ENCODE measurements around the gene CLCN6.

The CLCN6 gene, protein sequence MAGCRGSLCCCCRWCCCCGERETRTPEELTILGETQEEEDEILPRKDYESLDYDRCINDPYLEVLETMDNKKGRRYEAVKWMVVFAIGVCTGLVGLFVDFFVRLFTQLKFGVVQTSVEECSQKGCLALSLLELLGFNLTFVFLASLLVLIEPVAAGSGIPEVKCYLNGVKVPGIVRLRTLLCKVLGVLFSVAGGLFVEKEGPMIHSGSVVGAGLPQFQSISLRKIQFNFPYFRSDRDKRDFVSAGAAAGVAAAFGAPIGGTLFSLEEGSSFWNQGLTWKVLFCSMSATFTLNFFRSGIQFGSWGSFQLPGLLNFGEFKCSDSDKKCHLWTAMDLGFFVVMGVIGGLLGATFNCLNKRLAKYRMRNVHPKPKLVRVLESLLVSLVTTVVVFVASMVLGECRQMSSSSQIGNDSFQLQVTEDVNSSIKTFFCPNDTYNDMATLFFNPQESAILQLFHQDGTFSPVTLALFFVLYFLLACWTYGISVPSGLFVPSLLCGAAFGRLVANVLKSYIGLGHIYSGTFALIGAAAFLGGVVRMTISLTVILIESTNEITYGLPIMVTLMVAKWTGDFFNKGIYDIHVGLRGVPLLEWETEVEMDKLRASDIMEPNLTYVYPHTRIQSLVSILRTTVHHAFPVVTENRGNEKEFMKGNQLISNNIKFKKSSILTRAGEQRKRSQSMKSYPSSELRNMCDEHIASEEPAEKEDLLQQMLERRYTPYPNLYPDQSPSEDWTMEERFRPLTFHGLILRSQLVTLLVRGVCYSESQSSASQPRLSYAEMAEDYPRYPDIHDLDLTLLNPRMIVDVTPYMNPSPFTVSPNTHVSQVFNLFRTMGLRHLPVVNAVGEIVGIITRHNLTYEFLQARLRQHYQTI

DNA sequence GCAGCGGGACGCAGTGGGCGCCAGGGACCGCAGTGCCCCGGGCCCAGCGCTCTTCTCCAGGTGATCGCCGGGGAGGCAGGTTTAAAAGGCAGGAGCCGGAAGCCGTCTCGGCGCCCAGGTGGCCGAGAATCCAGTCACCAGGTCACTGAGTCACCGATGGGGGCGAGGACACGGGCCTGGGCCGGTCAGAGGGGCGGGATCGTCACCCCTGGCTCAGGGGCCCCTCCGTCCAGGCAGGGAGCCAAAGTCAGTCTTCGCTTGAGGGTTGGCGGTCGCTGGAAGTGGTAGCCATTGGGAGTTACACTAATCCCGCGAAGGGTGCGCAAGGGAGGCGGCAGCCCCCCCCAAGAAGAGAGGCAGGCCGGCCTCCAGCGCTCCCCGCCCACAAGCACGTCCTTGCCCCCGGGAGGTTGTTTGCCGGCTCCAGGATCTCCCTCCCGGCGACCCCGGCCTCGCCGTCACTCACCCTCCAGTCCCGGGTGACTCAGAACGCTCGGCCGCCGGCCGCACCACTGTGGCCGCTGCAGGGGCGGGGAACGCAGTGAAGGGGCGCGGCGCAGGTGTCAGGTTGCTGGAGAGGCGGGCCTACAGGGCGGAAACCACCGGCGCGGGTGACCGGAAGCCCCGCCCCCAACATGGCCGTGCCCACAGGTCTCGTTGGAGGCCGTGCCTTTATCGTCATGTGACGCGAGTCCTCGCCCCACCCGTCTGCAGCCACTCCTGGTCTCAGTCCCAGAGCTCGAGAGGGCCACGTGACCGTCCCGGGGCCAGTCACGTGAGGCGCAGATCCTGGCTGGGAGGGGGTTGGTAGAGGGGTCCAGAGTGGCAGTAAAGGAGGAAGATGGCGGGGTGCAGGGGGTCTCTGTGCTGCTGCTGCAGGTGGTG, at the start of gene CLCN6, which contains the start of gene MTHFR:
TSS of gene CLCN6 (plus strand) at position 770 of the 885 bp plus-strand sequence. CDS start at position 842, 72 bp downstream.
TSS of gene MTHFR (minus strand) at position 543 of the 885 bp plus-strand sequence. CDS start 2,848 bp downstream, outside the sequence.
- peak; percentile 95 for DNase-seq

DNA sequence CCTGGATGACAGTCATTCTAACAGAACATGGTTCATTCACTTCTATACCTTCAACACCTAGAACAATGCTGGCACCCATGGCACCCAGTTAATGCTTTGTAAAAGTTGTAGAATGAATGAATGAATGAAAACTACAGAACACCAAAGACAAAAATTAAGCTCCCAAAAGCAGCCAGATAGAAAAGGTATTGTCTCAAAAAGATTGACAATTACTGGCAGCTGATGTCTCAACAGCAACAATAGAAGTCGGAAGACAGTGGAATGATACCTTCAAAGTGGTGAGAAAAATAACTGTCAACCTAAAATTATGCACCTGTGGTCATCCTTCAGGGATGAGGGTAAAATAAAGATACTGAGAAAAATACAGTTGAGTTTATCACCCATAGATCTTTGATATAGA, 48.9 kb upstream of the CLCN6 start:
- DNase-seq: no peak

DNA sequence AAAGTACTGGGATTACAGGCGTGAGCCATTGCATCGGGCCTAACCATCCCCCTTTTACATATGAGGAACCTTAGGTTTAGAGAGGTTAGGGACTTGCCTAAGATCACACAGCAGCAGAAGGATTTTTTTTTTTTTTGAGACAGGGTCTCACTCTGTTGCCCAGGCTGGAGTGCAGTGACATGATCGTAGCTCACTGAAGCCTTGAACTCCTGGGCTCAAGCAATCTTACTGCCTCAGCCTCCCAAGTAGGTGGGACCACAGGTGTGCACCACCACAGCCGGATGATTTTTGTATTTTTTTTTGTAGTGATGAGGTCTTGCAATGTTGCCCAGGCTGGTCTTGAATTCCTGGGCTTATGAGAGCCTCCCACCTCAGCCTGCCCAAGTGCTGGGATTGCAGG, 46.2 kb upstream of the CLCN6 start:
- DNase-seq: no peak

DNA sequence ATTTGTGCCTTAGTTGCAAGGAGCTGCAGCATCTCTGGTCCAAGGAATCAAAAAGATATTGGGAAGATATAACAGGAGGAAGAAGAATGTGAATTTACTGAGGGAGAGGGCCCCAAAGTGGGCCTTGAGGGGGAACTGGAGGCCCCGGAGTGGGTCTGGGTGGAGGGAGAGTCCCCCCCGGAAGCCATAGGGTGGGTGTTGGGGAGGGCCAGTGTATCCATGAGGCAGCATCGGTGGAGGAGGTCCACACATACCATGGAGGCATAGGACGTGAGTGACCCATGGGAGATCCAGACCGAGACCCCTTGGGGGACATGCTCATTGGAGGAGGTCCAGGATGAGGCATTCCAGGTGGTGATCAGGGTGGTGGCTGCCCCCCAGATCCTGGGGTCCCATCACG, 44.7 kb upstream of the CLCN6 start:
- no peak for DNase-seq

DNA sequence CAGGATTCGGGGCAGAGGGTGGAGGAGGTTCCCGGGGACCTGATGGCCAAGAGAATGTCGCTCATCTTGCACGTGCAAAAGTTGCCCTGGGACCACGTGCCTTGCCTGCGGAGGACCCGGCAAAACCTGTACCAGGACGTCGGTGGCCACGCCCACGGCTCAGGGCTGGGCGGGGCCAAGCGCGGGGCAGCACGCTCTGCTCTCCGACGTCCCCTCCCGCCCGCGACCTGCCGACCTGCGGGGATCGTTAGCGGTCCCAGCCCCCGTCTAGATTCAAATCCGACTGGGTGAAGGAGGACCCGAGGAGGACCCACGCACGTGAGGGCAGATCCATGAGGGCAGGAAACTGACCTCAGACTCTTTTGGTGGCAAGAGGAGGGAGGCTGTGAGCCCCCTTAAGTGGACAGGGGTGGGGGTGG, 44.0 kb upstream of the CLCN6 start, which contains the start of gene C1orf167:
TSS of gene C1orf167 (plus strand) at position 206 of the 419 bp plus-strand sequence. CDS start 2,208 bp downstream, outside the sequence.
- DNase-seq: no peak

DNA sequence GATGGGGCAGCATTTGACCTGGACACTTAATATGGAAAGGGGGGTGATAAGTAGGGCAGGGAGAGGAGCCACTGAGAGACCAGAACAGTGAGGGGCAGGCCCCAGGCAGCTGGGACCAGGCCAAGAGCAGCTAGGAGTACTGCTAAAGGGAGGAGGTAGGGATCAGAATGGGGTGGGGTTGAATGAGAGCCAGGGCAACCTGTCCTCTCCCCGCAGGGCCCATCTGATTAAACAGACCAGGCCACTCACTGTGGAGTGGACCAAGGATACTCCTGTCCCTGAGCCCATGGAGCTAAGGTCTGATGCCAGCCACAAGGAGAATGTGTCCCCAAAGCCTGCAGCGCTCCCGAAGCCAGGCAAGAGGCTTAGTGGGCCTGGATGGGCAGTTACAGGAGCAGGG, 41.9 kb upstream of the CLCN6 start:
- DNase-seq: no peak

DNA sequence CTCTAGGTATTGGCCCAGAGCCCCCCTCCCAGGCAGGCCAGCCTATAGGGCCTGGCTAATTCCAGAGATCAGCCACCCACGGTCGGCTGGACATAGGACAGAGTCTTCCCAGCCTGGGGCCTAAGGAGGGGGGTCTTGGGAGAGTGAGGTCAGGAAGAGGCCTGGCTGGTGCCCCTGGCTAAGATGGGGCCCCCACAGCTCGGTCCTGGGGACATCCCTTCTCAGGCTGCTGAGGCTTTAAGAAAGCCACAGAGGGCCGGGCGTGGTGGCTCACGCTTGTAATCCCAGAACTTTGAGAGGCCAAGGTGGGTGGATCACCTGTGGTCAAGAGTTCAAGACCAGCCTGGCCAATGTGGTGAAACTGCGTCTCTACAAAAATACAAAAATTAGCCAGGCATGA, 41.5 kb upstream of the CLCN6 start:
- DNase-seq: no peak

DNA sequence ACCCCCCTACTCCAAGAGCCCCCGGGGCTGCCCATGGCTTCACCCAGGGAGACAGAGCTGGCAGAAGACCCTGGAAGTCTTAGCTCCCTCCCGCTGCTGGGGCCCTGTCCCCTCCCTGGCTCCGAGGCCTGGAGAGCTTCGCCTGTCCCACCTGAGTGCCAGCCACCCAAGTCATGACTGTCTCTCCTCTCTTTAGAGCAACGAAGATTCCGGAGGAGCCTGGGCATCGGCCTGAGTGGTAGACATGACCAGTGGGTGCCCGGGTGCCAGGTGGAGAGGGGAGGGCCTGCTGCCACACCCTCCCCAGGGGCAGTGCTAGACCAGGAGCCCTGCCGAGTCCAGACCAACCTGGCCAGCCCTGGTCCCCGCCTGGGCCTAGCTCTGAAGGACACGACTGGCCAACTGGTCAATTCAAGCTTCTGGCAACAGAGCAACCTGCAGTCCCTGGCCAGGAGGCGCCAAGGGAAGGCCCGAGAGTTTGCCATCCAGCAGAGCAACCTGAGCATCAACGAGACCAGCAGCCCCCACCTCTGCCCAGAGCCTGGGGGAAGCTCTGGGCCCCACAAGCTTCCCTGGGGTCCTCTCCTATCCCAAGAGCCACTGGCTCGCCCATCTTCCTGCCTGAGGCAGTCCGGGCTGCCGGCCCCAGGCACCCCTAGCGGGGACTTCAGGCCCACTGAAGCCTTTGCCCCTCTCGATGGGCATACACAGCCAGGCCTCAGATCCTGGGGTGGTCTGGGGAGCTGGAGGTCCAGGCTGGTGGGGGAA, 40.1 kb upstream of the CLCN6 start:
- DNase-seq: no peak

DNA sequence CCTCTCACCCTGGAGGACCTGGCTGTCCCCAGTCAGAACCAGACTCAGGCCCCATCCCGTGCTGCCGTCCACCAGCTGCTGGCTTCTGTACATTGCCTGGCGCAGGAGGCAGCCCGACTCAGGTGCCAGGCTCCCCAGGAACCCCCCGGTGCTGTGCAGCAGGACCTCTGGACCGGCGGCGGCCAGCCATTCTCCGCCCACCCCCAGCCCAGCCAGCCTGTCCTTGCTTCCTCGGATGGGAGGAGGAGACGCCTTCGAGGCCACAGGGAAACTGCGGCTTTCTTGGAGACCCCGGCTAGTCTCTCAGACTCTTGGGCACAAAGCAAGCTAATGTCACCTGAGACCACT, 39.6 kb upstream of the CLCN6 start:
- no peak for DNase-seq

DNA sequence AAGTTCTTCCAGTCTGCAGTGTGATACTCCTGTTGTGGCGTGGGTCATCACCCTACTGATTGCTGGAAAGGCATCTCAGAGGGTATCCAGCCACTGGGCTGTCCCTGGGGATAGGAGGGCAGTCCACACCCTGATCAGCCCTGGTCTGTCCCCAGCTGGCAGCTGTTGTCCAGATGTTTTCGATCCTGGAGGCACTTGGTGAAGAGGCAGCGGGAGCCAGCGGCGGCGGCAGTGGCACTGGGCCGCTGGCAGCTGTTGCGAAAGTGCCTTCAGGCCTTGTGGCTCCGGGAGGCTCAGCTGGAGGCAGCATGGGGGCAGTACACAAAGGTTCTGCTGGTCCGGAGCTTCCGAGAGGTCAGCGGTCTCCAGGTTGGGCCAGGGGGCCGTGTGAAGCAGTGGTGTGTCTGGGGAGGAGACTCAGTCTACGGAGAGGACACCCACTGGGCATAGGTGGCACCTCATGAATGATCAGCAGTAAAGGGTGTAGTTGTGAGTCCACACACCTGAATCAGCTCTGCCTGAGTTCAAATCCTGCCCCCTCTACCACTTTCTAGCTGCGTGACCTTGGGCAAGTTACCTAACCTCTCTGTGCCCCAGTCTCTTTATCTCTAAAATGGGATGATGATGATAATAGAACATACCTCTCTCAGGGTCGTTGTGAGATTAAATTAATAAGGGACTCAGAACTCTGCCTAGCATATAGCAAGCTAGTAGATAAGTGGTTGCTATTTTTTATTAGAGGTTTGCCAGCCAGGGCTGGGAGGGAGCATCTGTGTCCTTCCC, 37.9 kb upstream of the CLCN6 start:
- DNase-seq: no peak

DNA sequence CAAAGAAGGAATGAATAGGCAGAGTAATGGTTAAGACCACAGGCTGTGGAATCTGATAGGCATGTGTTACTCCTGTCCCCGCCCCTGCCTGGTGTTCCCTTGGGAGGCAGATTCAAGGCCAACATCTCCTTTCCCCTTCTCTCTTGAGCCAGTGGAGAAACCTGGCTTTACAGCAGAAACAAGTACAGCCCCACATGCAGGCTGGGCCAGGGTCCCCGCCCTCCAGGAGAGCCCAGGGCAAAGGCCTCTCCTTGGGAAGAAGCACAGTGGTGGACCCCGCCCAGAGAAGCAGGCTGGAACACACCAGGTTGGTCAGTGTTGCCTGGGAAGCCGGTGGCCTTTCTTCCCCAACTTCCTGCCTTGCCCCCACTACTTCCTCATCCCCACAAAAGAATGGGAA, 37.2 kb upstream of the CLCN6 start:
- no peak for DNase-seq

DNA sequence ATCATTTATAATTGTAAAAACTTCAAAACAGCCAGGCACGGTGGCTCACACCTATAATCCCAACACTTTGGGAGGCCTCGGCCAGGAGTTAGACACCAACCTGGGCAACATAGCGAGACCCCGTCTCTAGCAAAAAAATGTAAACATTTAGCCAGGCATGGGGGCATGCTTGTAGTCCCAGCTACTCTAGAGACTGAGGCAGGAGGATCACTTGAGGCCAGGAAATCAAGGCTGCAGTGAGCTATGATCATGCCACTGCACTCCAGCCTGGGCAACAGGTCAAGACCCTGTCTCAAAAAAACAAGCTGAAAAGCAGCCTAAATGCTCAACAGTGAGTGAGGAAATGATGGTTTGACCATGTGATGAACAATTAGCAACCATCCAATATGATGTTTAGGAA, 36.7 kb upstream of the CLCN6 start:
- DNase-seq: no peak

DNA sequence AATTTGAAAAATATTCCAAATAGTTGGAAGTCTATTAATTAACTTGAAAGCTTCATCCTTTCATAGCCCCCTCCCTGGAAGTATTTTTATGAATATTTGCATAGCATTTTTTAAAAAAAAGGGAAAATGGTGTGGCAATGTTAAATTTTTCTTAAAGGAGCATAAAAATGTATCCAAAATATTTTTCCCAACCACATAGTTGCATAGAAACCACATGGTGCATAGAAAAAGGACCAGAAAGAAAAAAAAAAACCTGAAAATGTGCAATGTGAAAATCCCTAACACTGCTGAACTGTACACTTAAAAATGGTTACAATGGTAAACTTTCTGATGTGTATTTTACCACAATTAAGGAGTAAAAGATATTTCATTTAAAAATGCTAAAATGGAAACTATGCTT, 36.0 kb upstream of the CLCN6 start:
- no peak for DNase-seq

DNA sequence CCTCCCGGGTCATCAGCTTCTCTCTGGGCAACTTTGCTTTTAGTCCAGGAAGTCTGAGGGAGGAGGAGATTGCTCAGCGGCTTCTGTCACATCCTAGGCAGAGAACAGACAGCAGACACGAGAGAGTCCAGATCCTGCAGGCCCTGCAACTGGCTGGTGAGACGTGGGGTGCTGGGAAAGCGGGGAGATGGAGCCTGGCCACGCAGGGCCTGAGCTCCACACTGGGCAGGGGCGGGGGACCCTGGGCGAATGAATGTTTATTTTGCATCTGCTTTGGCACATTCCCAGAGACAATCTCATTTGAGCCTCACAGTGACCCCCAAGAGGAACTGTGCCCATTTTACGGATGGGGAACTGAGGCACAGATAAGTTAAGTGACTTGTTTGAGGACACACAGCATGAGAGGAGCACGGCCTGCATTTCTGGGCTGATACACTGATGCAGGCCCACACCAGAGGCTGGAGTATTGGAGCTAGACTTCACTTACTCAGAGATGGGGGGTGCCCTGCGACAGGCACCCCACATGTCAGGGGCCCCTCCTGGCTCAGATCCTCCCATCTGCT, 34.4 kb upstream of the CLCN6 start:
- no peak for DNase-seq

DNA sequence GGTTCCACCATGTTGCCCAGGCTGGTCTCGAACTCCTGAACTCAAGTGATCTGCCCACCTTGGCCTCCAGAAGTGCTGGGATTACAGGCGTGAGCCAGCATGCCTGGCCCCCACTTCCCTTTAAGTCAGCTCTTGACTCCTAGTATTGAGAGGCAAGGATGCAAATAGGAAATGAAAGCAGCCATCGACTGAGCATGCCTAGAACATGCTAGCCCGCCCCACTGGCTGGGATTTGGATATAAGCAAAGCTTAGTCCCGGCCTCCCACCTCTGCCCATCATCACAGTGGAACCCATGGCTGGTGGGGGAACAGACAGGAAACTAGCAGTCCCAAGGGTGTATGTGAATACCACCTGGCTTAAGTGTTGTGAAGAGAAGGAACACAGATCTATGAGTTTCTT, 33.5 kb upstream of the CLCN6 start:
- no peak for DNase-seq

DNA sequence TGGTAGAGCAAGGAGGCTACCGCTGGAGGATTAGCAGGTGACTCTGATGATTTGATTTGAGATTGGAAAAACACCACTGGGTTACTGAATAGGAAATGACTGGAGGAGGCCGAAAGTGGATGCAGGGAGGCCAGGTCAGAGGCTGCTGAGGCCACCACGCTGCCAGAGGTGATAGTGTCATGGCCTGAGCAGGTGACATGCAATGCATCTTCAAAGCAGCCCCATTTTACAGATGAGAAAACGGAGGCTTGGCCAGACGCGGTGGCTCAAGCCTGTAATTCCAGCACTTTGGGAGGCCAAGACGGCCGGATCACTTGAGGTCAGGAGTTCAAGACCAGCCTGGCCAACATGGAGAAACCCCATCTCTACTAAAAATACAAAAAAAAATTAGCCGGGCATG, 31.2 kb upstream of the CLCN6 start:
- DNase-seq: no peak

DNA sequence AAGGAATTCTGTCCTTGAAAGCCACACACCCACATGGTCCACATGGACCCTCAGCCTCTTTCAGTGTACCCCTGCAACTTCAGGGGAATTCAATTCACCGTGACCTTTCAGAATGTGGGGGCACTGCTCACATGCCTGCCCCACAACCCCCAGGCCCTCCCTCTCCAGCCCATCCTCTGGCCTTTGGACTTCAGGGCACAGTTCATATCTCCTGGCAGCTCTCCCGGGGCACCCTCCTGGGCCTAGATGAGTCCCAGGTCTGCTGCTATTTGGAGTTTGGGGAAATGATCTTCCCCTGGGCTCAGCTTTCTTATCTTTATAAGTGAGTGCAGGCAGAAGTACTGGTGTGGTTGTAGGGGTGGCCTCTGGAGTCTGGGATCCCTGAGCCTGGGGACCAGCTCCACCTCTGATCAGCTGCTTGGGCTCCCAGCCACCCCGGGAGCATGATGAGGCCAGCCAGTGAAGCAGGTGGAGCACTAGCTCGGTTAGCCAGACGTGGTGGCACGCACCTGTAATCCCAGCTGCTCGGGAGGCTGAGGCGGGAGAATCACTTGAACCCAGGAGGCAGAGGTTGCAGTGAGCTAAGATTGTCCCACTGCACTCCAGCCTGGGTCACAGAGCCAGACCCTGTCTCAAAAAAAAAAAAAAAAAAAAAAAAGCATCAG, 28.2 kb upstream of the CLCN6 start:
- DNase-seq: no peak

DNA sequence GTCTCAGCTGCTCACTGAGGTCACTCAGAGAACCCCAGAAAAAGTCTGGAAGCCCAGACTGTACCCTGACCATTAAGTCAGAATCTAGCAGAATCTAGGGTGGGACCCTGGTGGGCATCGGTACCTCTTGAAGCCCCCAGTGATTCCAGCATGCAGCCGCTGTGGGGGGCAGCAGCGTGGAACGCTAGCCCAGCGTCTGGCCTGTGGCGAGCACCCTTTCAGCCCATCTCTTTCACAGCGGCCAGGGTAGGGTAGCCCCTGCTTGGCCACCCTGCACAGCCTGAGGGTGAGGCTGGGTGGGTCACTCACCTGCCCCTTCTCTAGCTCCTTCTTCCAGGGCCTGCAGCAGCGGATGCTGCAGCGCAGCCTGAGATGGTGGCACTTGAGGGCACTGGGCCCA, 27.7 kb upstream of the CLCN6 start:
- no peak for DNase-seq

DNA sequence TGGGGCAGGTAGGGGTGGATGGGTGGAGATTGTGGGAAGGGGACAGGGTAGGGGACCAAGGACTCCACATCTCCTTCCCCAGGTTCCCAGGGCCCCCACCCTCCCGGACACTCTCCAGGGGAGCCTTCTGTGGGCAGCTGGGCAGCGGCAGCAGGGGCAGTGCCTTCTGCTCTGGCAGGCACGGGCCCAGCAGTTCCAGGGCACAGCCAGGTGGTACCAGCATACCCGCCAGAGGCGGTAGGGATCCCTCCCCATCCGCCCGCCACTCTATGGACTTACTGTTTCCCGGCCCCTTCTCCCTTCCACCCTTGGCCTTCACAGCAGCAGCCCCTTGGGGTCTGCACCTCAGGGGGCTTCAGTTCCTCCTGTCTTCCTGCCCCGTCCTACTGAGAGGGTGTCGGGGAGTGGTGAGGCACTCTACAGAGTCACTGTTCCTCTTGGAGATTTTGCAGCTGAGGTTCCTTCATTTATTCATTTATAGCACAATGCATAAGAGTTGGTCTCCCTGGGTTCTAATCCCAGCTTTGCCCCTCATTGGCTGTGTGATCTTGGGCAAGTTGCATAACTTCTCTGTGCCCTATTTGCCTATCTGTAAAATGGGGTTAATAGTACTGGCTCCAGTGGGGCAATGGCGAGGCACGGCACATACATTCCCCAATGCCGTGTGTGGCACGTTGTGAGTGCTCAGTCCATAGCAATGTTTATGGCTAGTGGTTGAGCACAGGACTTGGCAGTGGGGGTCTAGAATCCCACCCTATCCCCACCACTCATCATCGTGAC, 27.0 kb upstream of the CLCN6 start:
- DNase-seq: no peak
